HG03378 (cell line): Measurements from ENCODE around the gene TTLL3.

Experiments used
- ATAC-seq: cut with Tn5 transposase; IDR thresholded peaks from one replicate; pipeline ENCODE4 v1.9.1; 2021; ENCODE audit warnings: mild to moderate bottlenecking, moderate library complexity; ENCODE audit not compliant: unreplicated experiment

Gene TTLL3

DNA sequence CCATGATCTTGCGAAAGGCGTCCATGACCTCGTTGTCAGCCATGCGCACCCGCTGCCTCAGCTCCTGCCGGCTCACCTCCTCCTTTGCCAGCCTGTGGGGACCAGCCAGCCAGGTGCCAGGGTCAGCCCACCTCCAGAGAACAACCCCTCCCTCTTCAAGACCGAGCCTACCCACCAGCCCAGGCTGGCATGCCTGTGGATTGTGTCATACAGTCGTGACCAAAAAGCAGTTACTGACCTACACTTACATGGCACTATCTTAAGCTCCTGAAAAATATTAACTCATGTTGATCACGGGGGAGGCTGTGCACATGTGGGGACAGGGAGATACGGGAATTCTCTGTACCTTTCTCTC lies 29.6 kb upstream of the TTLL3 start:
- ATAC-seq = no peak

GRCh38 chr3:9780910-9781309 lies 29.2 kb upstream of the TTLL3 start:
- no peak for ATAC-seq

DNA sequence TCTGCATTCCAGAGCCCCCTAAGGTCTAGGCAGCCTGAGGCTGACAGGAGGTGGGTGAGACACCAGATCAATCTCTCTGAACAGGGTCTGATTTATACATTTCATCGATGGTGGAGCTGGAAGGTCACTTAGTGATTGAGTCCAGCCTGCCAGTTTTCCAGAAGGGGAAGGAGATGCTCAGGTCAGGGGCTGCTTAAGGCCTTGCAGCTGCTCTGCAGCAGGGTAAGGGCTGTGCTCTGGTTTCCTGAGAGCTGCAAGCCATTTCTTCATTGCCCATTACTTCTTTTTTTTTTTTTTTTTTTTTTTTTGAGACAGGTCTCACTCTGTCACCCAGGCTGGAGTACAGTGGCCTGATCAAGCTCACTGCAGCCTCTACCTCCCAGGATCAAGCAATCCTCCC lies 28.5 kb upstream of the TTLL3 start:
- no peak for ATAC-seq

DNA sequence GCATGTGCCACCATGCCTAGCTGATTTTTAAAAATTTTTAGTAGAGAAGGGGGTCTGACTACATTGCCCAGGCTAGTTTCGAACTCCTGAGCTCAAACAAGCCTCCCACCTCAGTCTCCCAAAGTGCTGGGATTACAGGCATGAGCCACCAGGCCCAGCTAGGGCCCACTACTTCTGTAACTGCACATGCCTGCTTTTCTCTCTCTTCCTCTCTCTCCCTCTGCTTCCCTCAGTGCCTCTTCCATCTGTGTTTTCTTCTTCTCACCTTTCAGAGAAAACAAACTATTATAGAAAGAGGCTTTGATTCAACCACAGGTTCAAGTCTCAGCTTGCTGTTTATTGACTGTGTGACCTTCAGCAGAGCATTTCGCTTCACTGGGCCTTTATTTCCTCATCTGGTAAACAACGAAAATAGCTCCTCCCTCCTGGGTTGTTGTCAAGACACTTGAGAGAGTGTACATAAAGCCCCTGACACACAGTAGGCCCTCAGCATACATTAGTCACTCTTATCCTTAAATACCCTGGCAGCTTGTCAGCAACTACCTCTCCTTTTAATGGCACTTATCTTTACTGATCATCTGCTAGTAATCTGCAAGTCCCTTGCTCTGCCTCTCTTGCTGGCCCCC lies 28.0 kb upstream of the TTLL3 start:
- no peak for ATAC-seq

- no peak for ATAC-seq
Measured at GRCh38 chr3:9782770-9783169, 27.3 kb upstream of the TTLL3 start.

GRCh38 chr3:9783954-9784353 lies 26.1 kb upstream of the TTLL3 start:
- ATAC-seq = no peak

DNA sequence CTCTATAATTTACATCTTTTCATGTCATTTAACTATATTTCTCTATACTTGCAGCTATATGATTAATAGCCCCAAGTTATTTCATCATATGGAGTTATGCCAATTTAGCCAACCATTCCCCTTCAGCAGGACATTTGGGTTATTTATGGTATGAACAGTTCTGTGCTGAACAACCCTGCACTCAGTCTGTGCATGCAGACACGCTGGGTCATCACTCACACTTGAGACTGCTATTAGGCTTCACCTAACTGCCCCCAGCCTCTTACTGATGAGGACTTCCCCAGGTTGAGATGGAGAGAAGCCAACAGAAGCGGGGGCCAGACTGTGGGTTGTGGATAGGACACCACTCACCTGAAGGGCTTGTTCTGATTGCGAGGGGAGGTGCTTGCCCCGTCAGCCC lies 25.1 kb upstream of the TTLL3 start:
- ATAC-seq = no peak

DNA sequence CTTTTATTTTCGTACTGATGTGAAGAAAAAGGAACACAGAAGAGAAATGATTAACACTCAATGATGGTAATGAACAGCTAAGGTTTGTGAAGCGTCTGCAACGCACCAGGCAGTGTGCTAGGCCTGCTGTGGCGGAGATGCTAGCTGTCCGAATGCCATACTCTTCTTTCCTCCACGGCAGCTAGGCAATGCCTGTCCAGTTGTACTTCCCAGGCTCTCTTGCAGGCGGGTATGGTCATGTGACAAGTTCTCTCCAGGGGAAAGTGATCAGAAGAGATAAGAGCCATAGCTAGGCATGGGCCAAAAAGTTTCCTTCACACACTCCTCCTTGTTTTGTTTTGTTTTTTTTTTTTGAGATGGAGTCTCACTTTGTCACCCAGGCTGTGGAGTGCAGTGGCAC lies 24.5 kb upstream of the TTLL3 start:
- no peak for ATAC-seq

DNA sequence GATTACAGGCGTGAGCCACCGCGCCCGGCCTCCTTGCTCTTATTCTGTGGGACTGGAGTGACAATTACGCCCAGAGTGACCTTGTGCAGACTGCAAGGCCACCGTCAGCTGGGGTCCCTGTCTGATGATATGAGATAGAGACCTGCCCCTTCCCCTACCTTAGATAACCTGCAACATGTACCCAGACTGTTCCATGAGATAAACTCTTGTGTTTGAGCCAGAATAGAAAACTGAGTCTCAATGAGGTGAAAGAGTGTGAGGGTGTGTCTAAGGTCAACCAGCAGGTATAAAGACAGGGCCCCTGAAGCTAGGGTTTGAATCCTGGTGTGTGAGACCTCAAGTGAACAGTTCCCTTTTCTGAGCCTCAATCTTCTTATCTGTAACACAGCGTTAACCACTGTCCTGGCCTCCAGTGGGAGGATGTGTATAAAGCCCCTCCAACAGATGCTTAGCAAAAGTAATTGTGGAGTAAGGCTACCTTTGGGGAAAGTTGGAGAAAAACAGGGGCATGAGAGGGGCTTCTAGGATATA lies 23.8 kb upstream of the TTLL3 start:
- ATAC-seq = no peak

- no peak for ATAC-seq
Measured at GRCh38 chr3:9786825-9787669, 23.0 kb upstream of the TTLL3 start.

- no peak for ATAC-seq
Measured at GRCh38 chr3:9787714-9788113, 22.3 kb upstream of the TTLL3 start.

DNA sequence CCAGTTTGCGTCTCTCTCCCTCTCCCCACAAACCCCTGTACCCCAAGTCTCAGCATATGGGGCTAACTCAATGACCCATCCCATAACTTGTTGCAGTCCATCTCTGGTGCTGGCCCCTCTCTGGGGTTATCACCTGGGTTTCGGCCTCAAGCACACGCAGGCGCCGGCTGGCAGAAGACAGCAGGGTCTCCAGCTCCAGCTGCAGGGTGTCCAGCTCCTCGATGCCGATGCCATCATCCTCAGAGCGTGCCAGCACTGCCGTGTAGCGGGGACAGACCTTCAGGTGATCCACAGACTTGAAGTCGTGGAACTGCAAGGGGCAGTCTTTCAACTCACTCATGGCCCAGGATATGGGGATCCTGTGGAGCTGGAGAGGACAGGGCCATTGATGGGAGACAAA lies 18.9 kb upstream of the TTLL3 start:
- no peak for ATAC-seq

GRCh38 chr3:9791790-9792404 lies 18.2 kb upstream of the TTLL3 start:
- peak; percentile 2 for ATAC-seq

GRCh38 chr3:9792405-9793160 lies 17.5 kb upstream of the TTLL3 start, which contains the start of the genes ARPC4 and TADA3:
Gene ARPC4 (plus strand): TSS chr3:9793082. CDS start chr3:9793122, 40 bp downstream.
Gene TADA3 (minus strand): TSS chr3:9792473. CDS start chr3:9791466, 1,007 bp downstream.
- peak; percentile 86 for ATAC-seq

GRCh38 chr3:9793161-9793781 lies 16.8 kb upstream of the TTLL3 start:
- ATAC-seq = no peak

- ATAC-seq = no peak
Measured at GRCh38 chr3:9794400-9794799, 15.7 kb upstream of the TTLL3 start.

DNA sequence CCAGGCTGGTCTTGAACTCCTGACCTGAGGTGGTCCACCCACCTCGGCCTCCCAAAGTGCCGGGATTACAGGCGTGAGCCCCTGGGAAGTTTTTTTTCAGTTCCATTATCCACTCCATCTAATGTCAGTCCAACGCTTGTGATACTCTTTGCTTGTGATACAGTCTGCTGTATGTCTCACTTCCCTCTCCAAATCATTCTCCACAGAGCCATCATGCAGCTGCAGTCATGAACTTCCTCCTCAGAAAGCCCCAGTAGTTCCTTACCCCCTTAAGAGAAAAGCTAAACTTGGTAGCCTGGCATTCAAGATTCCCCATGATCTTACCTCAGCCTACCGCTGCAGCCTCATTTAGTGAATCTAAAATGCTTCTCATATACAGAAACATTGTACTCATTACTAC lies 14.9 kb upstream of the TTLL3 start:
- no peak for ATAC-seq

GRCh38 chr3:9797196-9797945 lies 12.7 kb upstream of the TTLL3 start:
- no peak for ATAC-seq

DNA sequence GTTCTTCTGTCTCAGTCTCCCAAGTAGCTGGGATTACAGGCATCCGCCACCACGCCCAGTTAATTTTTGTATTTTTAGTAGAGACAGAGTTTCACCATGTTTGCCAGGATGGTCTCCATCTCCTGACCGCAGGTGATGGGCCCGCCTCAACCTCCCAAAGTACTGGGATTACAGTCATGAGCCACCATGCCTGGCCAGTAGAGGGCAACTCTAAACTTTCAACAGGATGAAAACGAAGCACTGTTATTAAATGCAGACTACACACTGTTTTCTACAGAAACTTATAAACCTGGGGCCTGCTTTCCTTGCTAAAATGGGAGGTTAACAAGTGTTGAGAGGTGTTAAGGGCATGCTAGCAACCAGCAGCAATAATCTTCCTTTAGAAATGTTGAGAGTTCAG lies 9.5 kb upstream of the TTLL3 start:
- ATAC-seq = no peak

GRCh38 chr3:9803494-9803893 lies 6.6 kb upstream of the TTLL3 start:
- no peak for ATAC-seq
